CD4-positive, alpha-beta T cell (primary cell): Measurements from ENCODE around the gene TEKT3. TPM values are rescaled to one million over a fixed set of nuclear protein-coding genes. Genes with fewer than 3 reads are reported as not detected.
A peak's percentile ranks its signal among the peaks of the same experiment; 100 is the strongest.

ENCODE experiments used
- ATAC-seq: fragments of 200-7000 bp; cut with Tn5 transposase; one replicate; pipeline ENCODE4 v1.10.0; 2022; ENCODE audit warnings: mild to moderate bottlenecking; ENCODE audit not compliant: poor library complexity
- CTCF ChIA-PET: fragments of 350-600 bp; sonication (Branson Sonifier 250); formaldehyde crosslinking; loops from one replicate; lab custom pipeline; 2021; ENCODE audit warnings: antibody characterized with exemption, inconsistent platforms; lab: Charles Lee
- POLR2A ChIA-PET: fragments of 350-600 bp; sonication (Branson Sonifier 250); formaldehyde crosslinking; loops from one replicate; lab custom pipeline; 2021; ENCODE audit warnings: antibody characterized with exemption, inconsistent platforms; lab: Charles Lee
- DNase-seq, 14 experiments: peaks; one replicate each; pipeline ENCODE4 v3.0.0-alpha.2; 2013 to 2020; ENCODE audit warnings: mixed read lengths in 2 of 14
- H3K27ac ChIP-seq, 2 donors: one replicate each; pipeline versions ENCODE4 v1.5.1 to v1.7.0; 2013; ENCODE audit warnings: low read length in 2 of 2, low read depth in 1 of 2, mild to moderate bottlenecking in 1 of 2
- H3K27me3 ChIP-seq, 2 experiments: 1 replicate in 1 of 2; 2 replicates in 1 of 2; pipeline versions ENCODE4 v1.6.1 to v1.7.0; 2013; ENCODE audit warnings: low read length in 2 of 2, control low read depth in 1 of 2, mild to moderate bottlenecking in 1 of 2, moderate library complexity in 1 of 2; ENCODE audit not compliant: insufficient read depth in 2 of 2, control insufficient read depth in 1 of 2
- H3K36me3 ChIP-seq: one replicate; pipeline ENCODE4 v1.6.1; 2013; ENCODE audit warnings: low read length, control low read depth; ENCODE audit not compliant: insufficient read depth
- H3K4me1 ChIP-seq: one replicate; pipeline ENCODE4 v1.6.1; 2013; ENCODE audit warnings: low read length, control low read depth; ENCODE audit not compliant: insufficient read depth
- H3K4me3 ChIP-seq: one replicate; pipeline ENCODE4 v1.5.1; 2013; ENCODE audit warnings: mild to moderate bottlenecking, low read length, moderate library complexity
- H3K9me3 ChIP-seq, 2 experiments: 1 replicate in 1 of 2; 2 replicates in 1 of 2; pipeline versions ENCODE4 v1.6.1 to v1.7.0; 2013; ENCODE audit warnings: low read length in 2 of 2, mild to moderate bottlenecking in 2 of 2, control low read depth in 1 of 2, moderate library complexity in 1 of 2; ENCODE audit not compliant: control insufficient read depth in 1 of 2, insufficient read depth in 1 of 2
- H3K27ac Mint-ChIP-seq: one replicate; pipeline ENCODE4 v1.8.0; 2020; ENCODE audit warnings: mixed read lengths
- H3K27me3 Mint-ChIP-seq: one replicate; pipeline ENCODE4 v1.8.0; 2021; ENCODE audit warnings: mixed read lengths
- H3K36me3 Mint-ChIP-seq: one replicate; pipeline ENCODE4 v1.8.0; 2021; ENCODE audit warnings: low read depth, mixed read lengths
- H3K4me1 Mint-ChIP-seq: one replicate; pipeline ENCODE4 v1.8.0; 2021; ENCODE audit warnings: low read depth, mixed read lengths
- H3K4me3 Mint-ChIP-seq: one replicate; pipeline ENCODE4 v1.8.0; 2020; ENCODE audit warnings: mild to moderate bottlenecking, mixed read lengths
- H3K9me3 Mint-ChIP-seq: one replicate; pipeline ENCODE4 v1.8.0; 2020; ENCODE audit warnings: mixed read lengths
- CTCF ChIP-seq: fragments of 200-600 bp; IDR thresholded peaks from one replicate; pipeline ENCODE4 v1.8.0; 2022; ENCODE audit warnings: antibody characterized with exemption, mild to moderate bottlenecking
- intact Hi-C, 2 experiments: fragments of 100-400 bp; cut with DNase I in 1 of 2; cut with micrococcal nuclease in 1 of 2; formaldehyde crosslinking; loops; one replicate each; pipeline versions ENCODE4 v1.15.1 to v1.9.0; 2023 to 2025; cut with DNase I, micrococcal nuclease
- total RNA-seq, 174 experiments: library from RNA in 2 of 174; stranded (reverse) in 2 of 174; gene quantifications; one replicate each; pipeline ENCODE4 v1.2.3 and lab custom pipeline; 2021 to 2026

Gene TEKT3
- total RNA-seq, 2 experiments from 2014 or later, result not detected

- H3K4me3 ChIP-seq, result no peak overlapping the region
- peaks cover 57 to 58% of the 10 kb centered on the region in 2 experiments for H3K27me3 ChIP-seq
- H3K36me3 ChIP-seq, result no peaks in the 10 kb centered on the region
- ChIA-PET CTCF (no interaction called here), POLR2A (no interaction called here)
- H3K9me3 ChIP-seq, result peaks cover 0 to 10% of the 10 kb centered on the region in 2 experiments
- no peak overlapping the region for H3K27ac Mint-ChIP-seq
- no peak overlapping the region for H3K4me3 Mint-ChIP-seq
- no peaks in the 10 kb centered on the region for H3K36me3 Mint-ChIP-seq
- intact Hi-C loops, result no loop called here
- H3K4me1 Mint-ChIP-seq, result peaks cover 6% of the 10 kb centered on the region
- peaks cover 84% of the 10 kb centered on the region for H3K27me3 Mint-ChIP-seq
- H3K4me1 ChIP-seq, result peaks cover 19% of the 10 kb centered on the region
- ATAC-seq, result no peak
- H3K27ac ChIP-seq, result no peak overlapping the region
- no peaks in the 10 kb centered on the region for H3K9me3 Mint-ChIP-seq
- no peak for TF ChIP-seq CTCF
- DNase-seq, result no peak
Observed at GRCh38 chr17:15263206-15263579, 78.2 kb downstream of the TEKT3 start.

- Mint-ChIP-seq H3K27me3 (peaks cover 85% of the 10 kb centered on the region), H3K27ac (no peak overlapping the region), H3K36me3 (no peaks in the 10 kb centered on the region), H3K4me3 (no peak overlapping the region), H3K9me3 (no peaks in the 10 kb centered on the region), H3K4me1 (peaks cover 11% of the 10 kb centered on the region)
- peaks cover 0 to 10% of the 10 kb centered on the region in 2 experiments for H3K9me3 ChIP-seq
- no peak overlapping the region for H3K4me3 ChIP-seq
- no peak for TF ChIP-seq CTCF
- no peaks in the 10 kb centered on the region for H3K36me3 ChIP-seq
- H3K27ac ChIP-seq, result no peak overlapping the region
- ATAC-seq, result no peak
- ChIA-PET POLR2A (no interaction called here), CTCF (no interaction called here)
- peaks cover 52 to 58% of the 10 kb centered on the region in 2 experiments for H3K27me3 ChIP-seq
- intact Hi-C loops, result no loop called here
- peaks cover 19% of the 10 kb centered on the region for H3K4me1 ChIP-seq
- peak in 2 of 14 experiments; percentile 21 to 30 for DNase-seq
Observed at GRCh38 chr17:15262291-15263205, 78.8 kb downstream of the TEKT3 start.

- no peak overlapping the region for H3K4me3 ChIP-seq
- peaks cover 0 to 10% of the 10 kb centered on the region in 2 experiments for H3K9me3 ChIP-seq
- H3K4me1 ChIP-seq, result peaks cover 26% of the 10 kb centered on the region
- Mint-ChIP-seq H3K4me3 (no peak overlapping the region), H3K9me3 (no peaks in the 10 kb centered on the region), H3K4me1 (peaks cover 16% of the 10 kb centered on the region), H3K27me3 (peaks cover 85% of the 10 kb centered on the region), H3K27ac (no peak overlapping the region), H3K36me3 (no peaks in the 10 kb centered on the region)
- ChIA-PET CTCF (no interaction called here), POLR2A (no interaction called here)
- intact Hi-C loops, result no loop called here
- ATAC-seq (no peak), DNase-seq (no peak)
- no peaks in the 10 kb centered on the region for H3K36me3 ChIP-seq
- H3K27me3 ChIP-seq, result peaks cover 52 to 65% of the 10 kb centered on the region in 2 experiments
- no peak for TF ChIP-seq CTCF
- no peak overlapping the region for H3K27ac ChIP-seq
Observed at GRCh38 chr17:15261802-15262290, 79.6 kb downstream of the TEKT3 start.
